A549 (cell line): Measurements from ENCODE around the gene GPR17.

Source experiments
- CTCF ChIP-seq: fragments of >200 bp; sonication (Bioruptor Twin); formaldehyde crosslinking; IDR thresholded peaks from 3 replicates; pipeline ENCODE4 v1.5.1; 2016
- ELK1 ChIP-seq: fragments of 150-350 bp; IDR thresholded peaks from 2 replicates; pipeline ENCODE4 v1.6.1; 2014; ENCODE audit warnings: low read depth, mild to moderate bottlenecking, low read length
- GATA3 ChIP-seq: IDR thresholded peaks from 2 replicates; pipeline ENCODE4 v1.6.1; 2012; ENCODE audit warnings: borderline replicate concordance
- HDAC2 ChIP-seq: fragments of 200-600 bp; sonication (generic); IDR thresholded peaks from 2 replicates; pipeline ENCODE4 v1.6.1; 2016
- HOXB5 ChIP-seq: fragments of 250-450 bp; sonication (Bioruptor Pico); IDR thresholded peaks from 2 replicates; pipeline ENCODE4 v1.5.0; 2020; ENCODE audit warnings: mild to moderate bottlenecking, moderate library complexity
- JUNB ChIP-seq: fragments of >200 bp; sonication (Bioruptor Twin); formaldehyde crosslinking; IDR thresholded peaks from 2 replicates; pipeline ENCODE4 v1.6.1; 2016
- MAFK ChIP-seq: fragments of 450-650 bp; IDR thresholded peaks from 2 replicates; pipeline ENCODE4 v1.6.1; 2014; ENCODE audit not compliant: partially characterized antibody
- MAZ ChIP-seq: fragments of 150-350 bp; IDR thresholded peaks from 2 replicates; pipeline ENCODE4 v1.6.1; 2014; ENCODE audit warnings: antibody characterized with exemption, low read depth, low read length, borderline replicate concordance
- NPAS2 ChIP-seq: fragments of 250-450 bp; sonication (Bioruptor Pico); IDR thresholded peaks from 2 replicates; pipeline ENCODE4 v1.8.0; 2022; ENCODE audit warnings: mild to moderate bottlenecking, moderate library complexity, borderline replicate concordance
- REST ChIP-seq: fragments of 200-600 bp; sonication (generic); IDR thresholded peaks from 2 replicates; pipeline ENCODE4 v1.6.1; 2016; ENCODE audit warnings: antibody characterized with exemption, mild to moderate bottlenecking, moderate library complexity
- RFX5 ChIP-seq: fragments of 450-650 bp; IDR thresholded peaks from 2 replicates; pipeline ENCODE4 v1.7.1; 2014; ENCODE audit warnings: antibody characterized with exemption, mild to moderate bottlenecking, moderate library complexity
- RNF2 ChIP-seq: fragments of 200-600 bp; sonication (generic); IDR thresholded peaks from 2 replicates; pipeline ENCODE4 v1.6.1; 2016; ENCODE audit warnings: low read depth, mild to moderate bottlenecking, antibody characterized with exemption, moderate library complexity, borderline replicate concordance

- no peak for TF ChIP-seq HDAC2
- TF ChIP-seq ELK1, result no peak
- no peak for TF ChIP-seq MAFK
- no peak for TF ChIP-seq REST
- TF ChIP-seq RFX5, result no peak
- TF ChIP-seq CTCF, result no peak
- TF ChIP-seq JUNB, result no peak
- TF ChIP-seq RNF2, result no peak
- no peak for TF ChIP-seq HOXB5
- no peak for TF ChIP-seq MAZ
- TF ChIP-seq NPAS2, result no peak
- TF ChIP-seq GATA3, result no peak
Observed at GRCh38 chr2:127627740-127628571, 18.0 kb upstream of the GPR17 start.
